GM23248 (cell line): ENCODE data around the gene PDP2.

Experiments used
- EZH2 ChIP-seq: fragments of 200-600 bp; sonication (generic); IDR thresholded peaks from 2 replicates; pipeline ENCODE4 v1.6.1; 2018; ENCODE audit warnings: antibody characterized with exemption, mild to moderate bottlenecking; ENCODE audit not compliant: insufficient read depth, poor library complexity, severe bottlenecking
- EZH2phosphoT487 ChIP-seq: fragments of 200-600 bp; sonication (generic); IDR thresholded peaks from 2 replicates; pipeline ENCODE4 v1.6.1; 2018; ENCODE audit warnings: antibody characterized with exemption, moderate library complexity, mild to moderate bottlenecking, low read depth; ENCODE audit not compliant: insufficient read depth

DNA sequence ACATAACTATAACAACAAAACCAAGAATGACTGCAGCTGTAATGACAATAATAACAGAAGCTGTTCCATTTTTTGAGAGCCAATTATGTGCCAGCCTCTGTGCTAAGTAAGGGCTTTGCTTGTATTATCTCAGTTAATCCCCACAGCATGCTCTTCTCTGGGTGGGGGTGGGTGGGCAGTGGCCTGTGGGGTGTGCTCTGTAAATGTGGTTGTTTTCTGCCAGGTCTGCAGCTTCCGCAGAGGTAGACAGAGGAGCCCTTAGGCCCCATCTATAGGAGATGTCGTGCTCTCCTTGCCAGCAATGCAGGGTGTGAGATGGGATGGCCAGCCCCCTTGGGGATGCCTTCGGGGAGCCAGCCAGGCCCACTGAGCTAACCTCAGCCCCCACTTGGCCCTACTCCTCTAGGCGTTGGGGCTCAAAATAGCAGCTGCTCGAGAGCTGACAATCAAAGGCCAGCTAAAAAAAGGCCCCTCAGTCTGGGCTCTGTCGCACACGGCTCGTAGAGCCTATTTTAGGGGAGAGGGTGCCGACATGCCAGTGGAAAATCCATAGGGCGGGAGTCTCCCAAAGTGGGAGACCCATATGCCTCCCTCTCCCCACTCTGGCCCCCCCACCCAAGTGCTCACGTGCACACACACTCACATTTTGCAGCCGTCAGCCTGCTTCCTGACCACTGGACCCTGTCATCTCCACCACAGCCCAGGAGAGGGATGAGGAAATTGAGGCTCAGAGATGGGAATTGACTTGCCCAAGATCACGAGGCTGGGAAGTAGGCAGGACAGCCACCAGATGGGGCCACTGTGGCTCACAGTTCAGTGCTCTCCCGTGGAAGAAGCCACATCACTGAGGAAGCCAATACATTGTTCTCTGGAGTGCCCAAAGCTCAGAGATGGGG lies 22.6 kb downstream of the PDP2 start:
- TF ChIP-seq EZH2 (no peak), EZH2phosphoT487 (no peak)
